GM18499 (cell line): Measurements from ENCODE around the gene JAKMIP1.

Experiments used
- ATAC-seq: cut with Tn5 transposase; IDR thresholded peaks from one replicate; pipeline ENCODE4 v1.9.1; 2021; ENCODE audit warnings: moderate number of reproducible peaks; ENCODE audit not compliant: insufficient read depth, unreplicated experiment

JAKMIP1 gene

GRCh38 chr4:6107886-6108285 lies 92.5 kb downstream of the JAKMIP1 start:
- ATAC-seq: no peak

DNA sequence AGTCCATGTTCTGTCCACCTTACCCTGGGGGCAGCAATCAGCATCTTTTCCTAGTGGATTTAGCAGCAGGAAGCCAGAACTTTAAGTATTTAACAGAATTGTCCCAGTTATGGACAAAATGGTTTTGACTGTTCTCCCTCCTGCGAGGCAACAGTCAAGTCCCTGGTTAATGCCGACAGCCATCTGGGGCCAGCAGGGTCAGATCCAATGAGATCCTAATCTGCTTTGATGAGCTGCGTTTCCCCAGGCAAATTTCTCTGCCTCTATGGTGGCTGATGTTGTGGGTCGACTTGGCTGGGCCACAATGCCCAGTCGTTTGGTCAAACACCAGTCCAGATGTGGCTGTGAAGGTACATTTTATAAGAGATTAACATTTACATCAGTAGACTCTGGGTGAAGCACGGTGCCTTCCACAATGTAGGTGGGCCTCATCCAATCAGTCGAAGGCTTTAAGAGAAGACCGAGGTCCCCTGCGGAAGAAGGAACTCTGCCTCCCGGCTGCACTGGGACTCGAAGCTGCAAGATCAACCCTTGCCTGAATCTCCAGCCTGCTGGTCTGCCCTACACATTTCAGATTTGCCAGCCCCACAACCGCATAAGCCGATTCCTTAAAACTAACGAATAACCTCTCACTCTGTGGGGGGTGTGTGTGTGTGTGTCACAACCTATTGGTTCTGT lies 93.1 kb downstream of the JAKMIP1 start:
- no peak for ATAC-seq

DNA sequence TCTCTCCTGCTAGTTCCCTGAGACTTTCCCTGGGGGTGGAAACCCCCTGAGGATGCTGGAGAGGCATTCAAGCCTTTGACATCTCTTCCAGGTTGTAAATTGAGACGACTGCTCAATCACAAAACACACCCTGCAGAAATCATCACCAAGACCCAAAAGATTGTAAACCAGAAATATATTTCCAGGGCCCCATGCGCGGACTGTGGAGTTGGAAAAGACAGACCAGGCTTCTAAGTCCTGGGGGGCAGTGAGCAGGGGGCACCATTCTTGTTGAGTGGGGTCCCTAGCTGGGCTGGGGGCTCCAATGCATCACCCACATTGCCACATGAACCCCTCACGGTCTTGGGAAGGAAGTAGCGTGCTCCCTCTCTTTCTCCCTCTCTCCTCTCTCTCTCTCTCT lies 94.2 kb downstream of the JAKMIP1 start:
- no peak for ATAC-seq

DNA sequence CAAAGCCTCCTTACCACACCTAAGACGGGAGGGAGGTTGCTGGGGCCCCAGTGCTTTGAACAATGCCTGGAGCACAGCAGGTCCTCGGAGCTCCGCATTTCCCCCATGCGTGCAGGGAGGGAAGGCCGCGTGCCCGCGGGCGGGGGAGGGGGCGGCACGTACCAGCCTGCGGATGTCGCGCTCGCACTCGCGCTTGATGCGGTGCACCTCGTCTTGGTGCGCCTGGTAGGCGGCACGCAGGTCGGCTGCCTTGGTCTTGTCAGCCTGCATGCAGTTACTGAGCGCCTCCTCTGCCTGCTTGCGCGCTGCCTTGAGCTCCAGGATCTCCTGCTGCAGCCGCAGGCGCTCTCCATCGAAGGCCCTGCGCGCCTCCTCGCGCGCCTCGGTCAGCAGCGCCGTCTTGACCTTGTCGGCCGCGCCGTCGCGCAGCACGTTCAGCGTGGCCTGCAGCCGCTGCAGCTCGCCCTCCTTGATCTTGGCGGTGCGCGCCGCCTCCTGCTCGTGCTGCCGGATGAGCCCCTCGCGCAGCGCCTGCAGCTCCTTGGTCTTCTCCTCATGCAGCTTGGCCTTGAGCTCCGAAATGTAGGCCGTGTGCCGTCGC lies 94.9 kb downstream of the JAKMIP1 start:
- ATAC-seq: no peak

DNA sequence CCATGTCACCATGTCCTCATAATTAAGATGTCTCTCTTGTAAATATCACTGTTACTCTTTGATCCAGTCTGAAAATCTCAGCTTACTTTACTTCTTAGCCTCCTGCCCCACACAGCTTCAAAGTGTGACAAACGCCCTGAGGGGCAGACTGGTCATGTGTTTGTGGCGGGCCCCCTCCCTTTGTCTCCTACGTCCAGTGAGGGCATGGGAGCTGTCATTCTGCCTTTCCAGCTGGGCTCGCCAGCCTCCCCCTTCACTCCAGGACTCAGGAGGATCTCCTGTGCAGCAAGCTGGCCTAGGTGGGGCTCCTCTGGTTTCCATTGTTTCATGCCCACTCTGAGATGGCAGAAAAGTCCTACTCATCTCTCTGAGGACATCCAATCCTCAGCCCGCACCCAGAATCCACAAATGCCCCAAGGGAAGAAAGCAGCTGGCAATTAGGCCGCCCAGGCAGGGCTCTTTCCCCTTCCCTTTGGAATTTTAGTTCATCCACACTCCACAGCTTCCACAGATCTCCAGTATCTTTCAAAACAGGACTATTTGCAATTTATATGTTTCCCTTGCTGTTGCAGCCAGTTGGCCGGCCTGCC lies 95.7 kb downstream of the JAKMIP1 start:
- no peak for ATAC-seq

GRCh38 chr4:6097581-6097980 lies 102.8 kb downstream of the JAKMIP1 start:
- no peak for ATAC-seq

GRCh38 chr4:6095897-6096296 lies 104.5 kb downstream of the JAKMIP1 start:
- no peak for ATAC-seq

GRCh38 chr4:6095023-6095752 lies 105.2 kb downstream of the JAKMIP1 start:
- ATAC-seq: no peak

DNA sequence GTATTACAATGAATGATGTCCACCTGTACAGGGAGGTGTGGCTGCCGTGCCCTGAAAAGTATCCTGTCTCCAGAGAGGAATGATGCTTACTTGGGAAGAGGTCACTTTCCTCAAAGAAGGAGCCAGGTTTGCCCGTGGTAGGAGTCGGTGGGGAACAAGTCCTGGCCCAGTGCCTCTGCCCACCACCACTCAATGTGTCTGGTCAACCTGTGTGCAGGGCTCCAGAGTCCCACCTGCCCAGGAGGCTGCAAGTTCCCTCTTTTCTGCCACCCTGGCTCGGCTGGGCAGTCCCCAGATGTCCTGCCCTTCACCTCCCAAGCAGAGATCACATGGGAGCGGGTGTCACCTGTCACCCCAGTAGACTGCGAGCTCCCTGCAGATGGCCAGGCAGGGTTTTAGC lies 106.7 kb downstream of the JAKMIP1 start:
- no peak for ATAC-seq

DNA sequence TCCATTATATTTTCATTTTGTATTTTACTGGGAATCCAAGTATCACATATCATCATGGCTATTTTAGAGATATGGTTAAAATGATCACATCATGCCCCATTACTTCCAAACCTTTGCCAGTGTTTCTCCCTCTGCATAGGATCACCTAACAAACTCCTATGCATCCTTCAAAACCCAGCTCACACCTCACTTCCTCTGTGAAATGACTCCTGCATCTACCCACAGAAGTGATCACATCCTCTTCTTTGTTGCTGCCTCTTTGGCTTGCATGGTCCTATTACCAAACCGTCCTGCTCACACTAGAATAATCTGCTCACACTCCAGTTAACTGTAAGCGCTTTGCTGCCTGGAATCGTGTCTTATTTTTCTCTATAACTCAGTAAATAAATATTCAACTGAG lies 107.4 kb downstream of the JAKMIP1 start:
- no peak for ATAC-seq

DNA sequence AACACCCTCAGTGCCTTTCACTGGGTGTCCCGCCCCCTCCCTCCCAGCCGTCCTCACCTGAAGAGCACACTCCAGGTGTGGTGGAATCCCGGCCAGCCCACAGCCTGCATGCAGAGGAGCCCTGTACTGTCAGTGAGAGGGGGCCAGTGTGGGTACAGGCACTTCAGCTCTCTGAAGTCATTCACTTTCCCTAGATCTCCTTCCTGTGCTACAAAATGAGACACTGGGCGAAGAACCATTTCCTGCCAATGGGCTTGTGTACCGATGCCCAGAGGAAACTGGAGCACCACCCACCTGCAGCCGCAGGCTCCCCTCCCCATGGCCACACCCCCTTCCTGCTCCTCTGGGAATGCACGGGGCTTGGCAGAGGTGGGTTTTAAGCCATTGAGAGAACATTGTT lies 108.2 kb downstream of the JAKMIP1 start:
- no peak for ATAC-seq

- ATAC-seq: no peak
Observed at GRCh38 chr4:6090931-6091330, 109.4 kb downstream of the JAKMIP1 start.

GRCh38 chr4:6088950-6089349 lies 111.4 kb downstream of the JAKMIP1 start:
- ATAC-seq: no peak

DNA sequence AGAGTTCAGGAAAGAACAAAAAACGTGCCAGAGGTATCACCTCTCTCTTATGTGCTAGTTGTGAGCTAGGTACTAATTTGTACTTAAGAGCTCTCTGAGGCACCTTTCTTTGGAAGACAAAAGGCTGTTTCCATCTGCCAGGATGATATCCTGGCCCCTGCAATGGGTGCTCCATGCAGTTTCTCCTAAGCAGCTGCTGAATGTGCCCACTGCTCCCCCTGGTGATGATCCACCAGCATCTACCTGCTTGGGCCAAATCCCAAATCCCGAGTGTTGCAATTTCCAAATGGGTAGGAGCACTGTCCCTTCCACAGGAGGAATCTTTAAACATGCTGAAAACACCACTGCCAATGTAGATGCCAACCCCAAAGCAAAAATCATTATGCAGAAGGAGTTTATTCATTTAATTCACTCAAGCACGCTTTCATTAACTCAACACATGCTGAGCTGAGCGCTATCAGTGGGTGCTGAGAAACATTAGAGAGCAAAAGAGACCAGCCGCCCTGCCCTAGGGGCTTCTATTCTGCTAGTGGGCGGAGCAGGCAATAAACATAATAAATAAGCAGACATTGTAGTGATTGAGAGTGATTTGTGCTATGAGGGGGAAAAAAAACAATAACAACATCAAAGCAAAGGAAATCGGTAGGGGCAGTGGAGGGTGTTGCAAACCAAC lies 112.5 kb downstream of the JAKMIP1 start:
- ATAC-seq: no peak

DNA sequence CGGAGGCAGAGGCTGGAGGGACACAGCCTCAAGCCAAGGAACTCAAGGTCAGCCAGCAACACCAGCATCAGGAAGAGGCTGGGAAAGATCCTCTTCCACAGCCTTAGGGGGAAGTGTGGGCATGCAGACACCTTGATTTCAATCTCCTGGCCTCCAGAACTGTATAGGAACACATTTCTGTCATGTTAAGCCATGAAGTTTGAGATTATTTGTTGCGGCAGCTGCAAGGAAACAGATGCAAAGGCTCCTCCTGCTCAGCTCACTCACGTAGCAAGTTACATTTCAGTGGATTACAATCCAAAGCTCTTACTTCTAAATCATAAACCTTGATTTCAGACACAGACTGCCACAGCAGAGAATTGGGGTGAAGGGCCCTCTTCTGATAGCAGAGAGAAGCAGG lies 113.5 kb downstream of the JAKMIP1 start:
- no peak for ATAC-seq

DNA sequence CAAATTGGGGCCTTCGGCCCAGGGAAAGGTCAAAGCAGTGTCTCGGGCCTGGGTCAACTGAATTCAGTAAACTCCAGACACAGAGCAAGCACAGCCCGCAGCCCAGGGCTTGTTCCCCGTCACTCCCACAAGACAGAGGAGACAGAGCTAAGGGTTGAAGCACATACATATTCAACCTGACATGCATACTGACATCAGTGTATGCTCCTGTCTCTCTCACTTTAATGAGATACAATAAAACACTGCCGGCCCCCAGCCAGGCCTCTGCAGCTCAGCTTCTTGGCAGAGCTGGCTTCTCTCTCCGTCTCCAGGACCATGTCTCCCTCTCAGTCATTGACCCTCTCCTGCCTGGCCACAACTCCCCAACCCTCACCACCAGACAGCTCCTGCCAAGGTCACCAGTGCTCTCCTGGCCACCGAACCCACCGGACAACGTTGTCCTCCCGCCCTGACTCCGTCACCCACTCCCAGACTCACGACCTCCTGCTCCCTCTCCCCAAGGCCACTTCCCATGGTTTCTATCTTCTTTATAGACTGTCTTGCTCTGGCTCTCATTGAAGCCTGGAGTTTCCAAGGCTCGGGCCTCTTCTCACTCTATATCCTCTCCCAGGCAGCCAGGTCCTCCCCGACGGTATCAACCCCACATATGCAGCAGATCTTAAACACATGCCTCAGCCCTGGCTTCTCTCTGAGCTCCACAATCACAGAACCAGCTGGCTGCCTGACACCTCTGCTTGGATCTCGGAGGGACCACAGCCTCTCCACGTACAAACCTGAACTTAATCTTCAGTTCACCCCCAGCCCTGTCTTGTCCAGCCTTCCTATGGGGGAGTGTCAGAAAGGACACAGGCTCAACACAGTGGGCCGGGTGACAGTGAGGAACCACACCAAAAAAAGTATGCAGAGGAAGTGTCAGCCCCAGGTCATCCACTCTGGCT lies 114.4 kb downstream of the JAKMIP1 start:
- ATAC-seq: no peak

DNA sequence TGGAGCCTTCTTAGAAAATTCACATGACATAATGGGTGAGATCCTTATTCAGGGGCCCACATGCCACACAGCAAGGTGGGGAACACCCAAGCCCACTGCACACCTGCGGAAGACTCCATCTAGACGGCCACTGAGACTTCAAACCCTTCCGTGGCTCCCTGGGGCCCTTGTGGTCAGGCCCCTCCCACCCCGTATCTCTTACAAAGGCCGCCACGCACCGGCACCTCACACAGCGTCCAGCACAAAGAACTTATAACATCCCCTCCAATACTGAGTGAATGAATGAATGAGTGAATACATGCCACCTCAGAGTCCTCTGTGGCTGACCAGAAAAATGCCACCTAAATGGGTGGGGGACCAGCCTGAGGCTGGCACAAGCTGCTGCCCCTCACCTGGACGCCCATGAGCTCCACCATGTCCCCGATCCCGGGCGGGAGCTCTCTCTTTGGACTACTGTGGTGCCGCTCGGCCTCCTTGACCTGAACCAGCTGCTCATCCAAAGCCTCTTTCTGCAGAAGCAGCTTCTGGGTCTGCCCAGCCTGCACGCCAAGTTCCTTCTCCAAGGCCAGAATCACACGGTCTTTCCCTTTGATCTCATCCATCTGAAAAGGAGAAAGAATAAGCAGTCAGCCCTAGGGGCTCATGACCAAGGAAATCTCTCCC lies 115.2 kb downstream of the JAKMIP1 start:
- no peak for ATAC-seq

GRCh38 chr4:6079965-6080364 lies 120.4 kb downstream of the JAKMIP1 start:
- ATAC-seq: no peak

- ATAC-seq: no peak
Observed at GRCh38 chr4:6078560-6078959, 121.8 kb downstream of the JAKMIP1 start.
